Transverse colon (tissue), 3 donors: ENCODE measurements around the gene SPAG8.

ENCODE experiments used
- CTCF ChIP-seq, 5 experiments: fragments of 200-600 bp in 3 of 5; fragments of 450-650 bp in 2 of 5; sonication (generic) in 3 of 5; IDR thresholded peaks; 1 replicate in 2 of 5; 2 replicates in 3 of 5; pipeline ENCODE4 v1.5.1; 2016 to 2017; ENCODE audit warnings: antibody characterized with exemption in 5 of 5, inconsistent platforms in 3 of 5, mild to moderate bottlenecking in 2 of 5, moderate library complexity in 1 of 5
- EP300 ChIP-seq: sonication (generic); formaldehyde crosslinking; IDR thresholded peaks from one replicate; pipeline ENCODE4 v1.6.1; 2017; ENCODE audit warnings: antibody characterized with exemption, low read depth
- POLR2A ChIP-seq: fragments of 450-650 bp; IDR thresholded peaks from one replicate; pipeline ENCODE4 v1.6.1; 2016; ENCODE audit warnings: antibody characterized with exemption, mild to moderate bottlenecking, moderate library complexity

- TF ChIP-seq CTCF (IDR thresholded peaks at IDR 0.05) (no peak), EP300 (no peak), POLR2A (no peak)
Observed at GRCh38 chr9:35797311-35798109, 14.6 kb downstream of the SPAG8 start.
